DMS 273 treated with DMSO at 0.1 percent for 48 hours (cell line): ENCODE results near the gene ITFG2.

ENCODE experiments used
- DNase-seq: peaks from one replicate; lab custom pipeline; 2025; lab: John Stamatoyannopoulos, UW

ITFG2 gene

DNA sequence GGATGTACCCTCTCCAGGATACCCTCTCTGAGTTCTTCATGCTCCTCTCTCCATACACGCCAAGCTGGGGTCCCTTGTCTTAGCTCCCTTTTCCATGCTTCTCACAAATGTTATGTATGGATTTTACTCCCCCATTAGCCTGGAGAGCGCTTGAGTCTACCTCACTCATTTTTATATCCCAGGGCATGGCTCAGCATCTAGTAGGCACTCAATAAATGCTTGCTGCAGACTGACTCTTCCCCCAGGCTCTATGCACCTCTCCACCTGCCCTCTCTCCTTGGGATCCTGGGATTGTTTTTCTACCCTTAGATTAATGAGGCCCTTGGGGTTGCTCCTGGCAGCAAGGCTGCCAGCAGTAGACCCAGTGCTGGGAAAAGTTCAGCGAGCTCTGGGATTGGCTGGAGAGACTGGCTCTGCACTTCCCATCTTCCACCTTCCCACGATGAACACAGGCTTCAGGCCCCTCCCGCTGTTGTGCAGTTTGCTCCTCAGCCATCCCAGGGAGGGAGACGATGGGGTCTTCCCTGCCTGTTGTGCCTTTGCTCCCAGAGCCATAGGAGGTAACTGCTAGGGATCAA, 20.2 kb downstream of the ITFG2 start:
- no peak for DNase-seq

DNA sequence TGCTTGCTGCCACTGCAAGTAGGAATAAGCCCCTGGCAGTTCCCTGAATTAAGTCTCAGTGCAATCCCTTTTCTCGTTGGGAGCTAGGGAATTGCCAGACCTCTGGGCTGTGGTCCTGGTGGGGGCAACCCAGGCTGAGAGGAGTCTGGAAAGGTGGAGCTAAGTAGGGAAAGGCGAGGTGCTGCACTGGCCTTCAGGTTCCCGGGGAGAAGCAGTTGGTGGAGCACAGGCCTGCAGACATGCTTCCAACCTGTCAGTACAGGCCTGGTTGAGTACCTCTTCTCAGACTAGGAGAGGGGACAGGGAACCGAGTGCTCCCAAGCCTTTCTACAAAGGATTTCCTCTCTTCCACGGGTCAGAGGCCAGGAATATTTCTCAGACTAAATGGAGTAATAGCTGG, 20.9 kb downstream of the ITFG2 start:
- DNase-seq = no peak

DNA sequence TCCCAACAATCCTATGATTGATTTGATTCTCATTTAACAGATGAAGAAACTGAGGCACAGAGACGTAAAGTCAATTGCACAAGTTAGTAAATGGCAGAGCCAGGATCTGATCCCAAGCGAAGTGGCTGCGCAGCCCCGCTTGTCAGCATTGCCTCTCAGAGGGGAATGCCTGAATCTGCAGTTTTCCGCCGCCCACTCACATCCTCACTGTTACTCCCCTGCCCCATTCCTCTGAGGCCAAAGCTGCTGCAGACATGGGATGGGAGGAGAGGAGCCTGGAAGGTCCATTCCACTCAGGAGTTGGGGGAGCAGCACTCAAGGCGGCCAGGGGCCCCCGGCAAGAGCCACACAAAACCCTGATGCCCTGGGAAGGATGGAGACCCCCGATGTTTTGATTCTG, 21.3 kb downstream of the ITFG2 start:
- DNase-seq = no peak

DNA sequence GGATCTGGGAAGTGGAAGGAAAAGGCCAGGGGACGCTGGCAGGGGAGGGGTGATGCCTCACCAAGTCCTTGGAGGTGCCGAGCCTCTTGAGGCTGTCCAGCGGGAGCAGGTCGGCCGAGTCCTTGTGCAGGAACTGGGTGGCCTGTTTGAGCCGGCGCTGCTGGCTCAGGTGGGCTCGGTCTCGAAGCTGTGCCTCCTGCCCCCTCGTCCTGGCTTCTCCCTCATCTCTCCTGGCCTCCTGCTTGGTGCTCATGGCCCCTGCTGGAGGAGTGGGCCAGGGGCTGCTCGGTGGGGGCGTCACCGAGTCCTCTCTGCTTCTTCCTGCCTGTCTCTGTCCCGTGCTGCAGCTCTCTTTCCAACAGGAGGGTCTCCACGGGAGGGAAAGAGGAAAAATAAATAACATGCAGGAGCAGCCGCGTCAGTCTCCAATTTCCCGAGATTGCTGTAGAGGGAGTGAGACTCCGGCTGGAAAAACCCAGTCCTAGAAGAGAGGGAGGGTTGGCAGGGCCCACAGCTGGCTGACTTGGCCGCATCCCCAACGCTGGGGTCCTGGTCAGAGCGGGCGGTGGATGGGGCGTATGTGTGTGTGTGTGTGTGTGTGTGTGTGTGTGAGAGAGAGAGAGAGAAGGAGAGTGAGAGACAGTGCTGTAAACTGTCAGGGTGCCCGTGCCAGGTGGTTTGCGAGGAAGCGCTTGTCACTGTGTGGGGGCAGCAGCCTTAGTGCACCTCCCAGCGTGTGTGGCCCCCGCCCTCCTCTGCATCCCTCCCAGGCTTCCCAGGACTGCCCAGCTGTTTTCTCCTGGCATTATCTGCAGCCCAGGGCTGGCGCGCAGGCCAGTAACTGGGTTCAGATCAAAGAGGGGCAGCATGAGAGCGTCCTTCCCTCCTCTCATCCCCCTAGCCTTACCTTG, 22.4 kb downstream of the ITFG2 start, which contains the start of gene NRIP2:
Gene NRIP2, minus strand, starts transcription at position 455 of the 911 bp plus-strand sequence. Its CDS starts 52 bp downstream, at position 403.
- DNase-seq = no peak

DNA sequence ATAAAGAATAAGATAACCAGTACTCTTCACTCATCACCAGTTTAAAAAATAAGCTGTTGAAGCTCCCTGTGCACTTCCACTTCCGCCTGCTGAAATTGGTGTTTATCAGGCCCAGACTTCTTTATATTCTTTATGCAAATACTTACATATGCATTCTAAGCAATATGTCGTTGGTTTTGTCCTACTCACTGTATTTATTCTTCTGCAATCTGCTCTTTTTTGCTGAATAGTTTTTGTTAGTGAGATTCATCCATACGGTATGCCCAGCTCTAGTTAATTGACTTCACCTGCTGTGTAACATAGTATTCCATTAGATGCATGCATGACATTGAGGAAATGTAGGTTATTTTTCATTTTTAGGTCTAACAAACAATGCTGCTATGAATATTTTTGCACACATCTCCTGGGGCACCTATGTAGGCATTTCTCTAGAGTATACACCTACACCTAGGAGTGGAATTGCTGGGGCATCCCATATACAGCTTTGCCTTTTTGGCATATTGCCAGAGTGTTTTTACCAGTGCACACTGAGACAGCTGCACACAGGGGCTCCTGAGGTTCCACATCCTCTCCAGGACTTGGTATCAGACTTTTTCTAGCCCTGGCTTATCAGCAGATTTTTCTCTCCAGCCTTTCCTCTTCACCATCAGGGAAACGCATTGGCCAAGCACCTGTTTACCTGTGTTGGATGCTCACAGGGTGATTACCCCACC, 23.4 kb downstream of the ITFG2 start:
- no peak for DNase-seq

DNA sequence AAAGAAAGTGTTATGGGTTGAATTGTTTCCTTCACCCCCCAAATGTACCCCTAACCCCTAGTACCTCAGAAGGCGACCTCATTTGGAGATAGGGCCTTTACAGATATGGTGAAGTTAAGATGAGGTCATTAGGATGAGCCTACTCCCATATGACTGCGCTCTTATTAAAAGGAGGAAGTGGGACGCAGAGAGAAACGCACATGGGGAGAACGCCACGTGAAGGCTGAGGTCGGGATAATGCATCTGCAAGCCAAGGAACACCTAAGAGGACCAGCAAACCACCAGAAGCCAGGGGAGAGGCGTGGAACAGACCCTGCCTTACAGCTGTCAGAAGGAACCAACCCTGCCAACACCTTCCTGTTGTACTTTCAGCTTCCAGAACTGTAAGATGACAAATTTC, 24.1 kb downstream of the ITFG2 start:
- DNase-seq = no peak

DNA sequence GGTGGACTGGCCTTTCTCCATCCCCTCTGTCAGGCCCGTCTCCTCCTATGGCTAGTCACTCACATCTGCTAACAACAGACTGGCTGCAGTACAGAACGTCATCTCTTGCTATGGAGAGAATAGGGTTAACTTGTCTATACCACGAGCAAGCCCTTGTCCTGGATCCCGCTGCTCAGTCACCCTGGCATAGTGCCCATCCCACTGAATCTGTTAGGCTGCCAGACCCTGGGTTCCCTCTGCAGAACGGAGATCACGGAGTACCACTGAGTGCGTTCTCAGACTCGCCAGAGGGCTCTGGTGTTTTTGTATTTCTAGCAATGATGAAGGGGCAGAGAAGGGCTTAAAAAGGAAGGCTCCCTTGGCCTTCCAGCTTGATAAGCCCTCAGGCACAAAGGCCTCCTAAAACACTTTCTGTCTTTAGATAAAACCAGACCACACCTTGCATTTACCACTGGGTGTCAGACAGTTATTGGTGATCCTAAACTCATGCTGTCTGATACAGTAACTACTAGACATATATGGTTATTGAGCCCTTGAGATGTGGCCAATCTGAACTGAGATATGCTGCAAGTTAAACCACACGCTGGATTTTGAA, 28.7 kb downstream of the ITFG2 start:
- no peak for DNase-seq

DNA sequence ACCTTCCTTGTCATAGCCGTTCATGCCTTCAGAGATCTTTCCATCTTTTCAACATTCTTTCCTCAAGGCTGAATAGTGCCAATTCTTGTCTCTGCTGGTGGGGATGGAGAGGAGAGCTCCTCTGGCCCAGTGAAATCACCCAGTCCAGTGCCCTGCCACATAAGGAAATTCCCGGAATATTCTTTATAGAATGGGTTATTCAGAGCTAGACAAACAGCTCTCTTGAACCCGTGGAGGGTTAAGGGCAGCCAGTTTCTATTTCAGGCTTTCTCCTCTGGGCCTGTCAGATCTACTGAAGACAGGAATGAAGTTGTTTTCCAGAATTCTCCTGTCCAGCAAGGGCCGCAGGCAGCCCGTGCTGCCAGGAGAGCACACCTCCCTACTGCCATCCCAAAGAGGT, 30.5 kb downstream of the ITFG2 start:
- no peak for DNase-seq

DNA sequence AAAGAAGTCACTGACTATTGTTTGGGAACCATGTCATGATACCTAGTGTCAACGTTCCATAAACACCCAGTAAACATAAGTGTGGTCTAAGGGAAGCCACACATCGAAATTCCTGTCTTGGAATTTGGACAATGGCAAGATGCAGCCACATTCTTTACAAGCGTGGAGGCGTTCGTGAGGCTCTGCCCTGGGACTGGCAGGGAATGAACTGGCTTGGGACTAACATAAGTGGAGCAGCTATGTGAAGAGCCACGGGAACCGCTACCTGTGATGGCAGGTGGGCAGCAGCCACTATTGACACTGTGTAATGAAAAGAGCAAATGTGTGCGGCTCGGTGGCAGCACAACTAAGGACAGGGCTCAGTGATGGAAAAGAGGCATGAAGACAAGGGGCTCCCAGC, 32.3 kb downstream of the ITFG2 start:
- DNase-seq = no peak

DNA sequence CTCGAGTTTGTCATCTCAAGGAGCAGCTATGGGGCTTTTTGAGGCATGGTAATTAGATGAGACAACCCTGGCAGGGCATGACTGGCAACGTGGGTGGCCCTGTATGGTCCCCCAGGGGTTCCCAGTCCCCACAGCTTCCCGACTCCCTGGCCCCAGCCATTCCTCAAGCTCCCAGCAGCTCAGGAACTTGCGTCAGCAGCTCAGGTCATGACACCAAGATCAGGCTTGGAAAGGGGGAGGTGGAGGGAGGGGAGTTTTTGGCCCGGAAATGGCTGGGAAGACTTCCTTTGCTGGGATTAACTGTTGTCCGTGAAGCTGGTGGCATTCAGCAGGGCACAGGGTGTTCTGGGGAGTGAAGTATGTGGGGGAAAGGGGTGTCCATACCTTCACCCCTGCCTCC, 32.8 kb downstream of the ITFG2 start:
- DNase-seq = no peak

DNA sequence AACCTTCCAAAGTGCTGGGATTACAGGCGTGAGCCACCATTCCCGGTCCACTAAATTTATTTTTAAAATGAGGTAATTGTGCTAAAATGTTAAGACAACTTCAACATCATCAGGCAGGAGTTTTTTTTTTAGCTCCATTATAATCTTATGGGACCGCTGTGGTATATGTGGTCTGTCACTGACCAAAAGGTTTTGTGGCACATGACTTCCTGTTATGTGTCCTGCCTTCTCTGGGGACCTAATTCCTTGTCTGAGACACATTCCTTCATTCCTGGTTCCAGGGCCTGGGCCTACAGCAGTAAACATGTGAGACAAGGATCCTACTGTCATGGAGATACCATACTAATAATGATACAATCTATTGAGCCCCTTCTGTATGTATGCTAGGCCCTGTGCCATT, 39.5 kb downstream of the ITFG2 start:
- DNase-seq = no peak

DNA sequence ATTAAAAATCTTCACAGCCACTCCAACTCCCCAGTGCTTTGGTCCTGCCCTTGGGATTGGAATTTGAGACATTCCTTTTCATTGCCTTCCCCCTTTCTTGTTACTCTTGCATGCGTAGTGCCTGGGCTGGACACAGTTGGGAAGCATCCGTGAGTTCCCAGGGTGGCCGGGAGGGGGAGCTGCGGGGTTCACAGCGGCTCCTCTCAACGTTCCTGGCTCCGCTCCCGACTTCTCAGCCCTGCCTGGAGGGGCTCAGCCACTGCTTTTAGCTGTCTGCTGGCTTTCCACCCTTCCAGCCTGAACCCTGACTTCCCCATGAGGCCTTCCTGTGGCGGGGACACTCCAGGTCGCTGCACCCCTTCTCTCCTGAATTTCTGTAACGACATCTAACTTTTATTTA, 41.2 kb downstream of the ITFG2 start:
- peak; percentile 35 for DNase-seq

DNA sequence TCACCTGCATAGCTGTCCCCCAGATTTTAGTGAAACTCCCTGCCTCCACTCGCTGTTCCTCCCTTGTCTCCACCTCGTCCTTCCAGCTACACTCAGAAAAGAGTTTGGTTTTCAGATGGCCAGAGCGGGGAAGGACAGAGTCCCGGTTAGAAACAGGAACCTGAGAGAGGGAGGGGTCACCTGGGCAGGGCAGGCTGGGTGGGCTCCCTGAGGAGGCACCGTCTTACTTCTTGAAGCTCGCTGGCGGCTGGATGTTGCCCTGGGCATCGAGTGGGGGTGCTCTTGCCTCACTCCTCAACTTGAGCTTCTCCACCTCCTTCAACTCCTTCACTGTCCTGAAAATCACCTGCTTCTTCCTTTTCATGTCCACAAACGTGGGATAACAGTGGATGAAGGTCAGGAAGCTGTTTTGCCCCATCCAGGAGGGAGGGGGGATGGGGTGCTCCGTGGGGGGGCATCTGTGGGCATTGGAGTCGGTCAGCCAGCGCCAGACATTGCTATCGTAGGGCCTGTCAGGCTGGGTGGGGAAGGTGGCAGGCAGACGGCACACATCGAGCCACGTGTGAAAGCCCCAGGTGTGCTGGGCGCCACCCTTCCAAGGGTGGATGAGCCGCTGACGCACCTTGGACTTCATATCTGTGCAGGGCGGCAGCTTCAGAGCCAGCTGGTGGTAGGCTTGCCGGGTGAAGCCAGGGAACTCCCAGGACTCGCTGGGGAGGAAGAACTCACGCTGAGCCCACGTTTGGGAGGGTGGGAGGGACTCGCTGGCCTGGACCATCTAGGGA, 42.4 kb downstream of the ITFG2 start:
- DNase-seq = no peak

DNA sequence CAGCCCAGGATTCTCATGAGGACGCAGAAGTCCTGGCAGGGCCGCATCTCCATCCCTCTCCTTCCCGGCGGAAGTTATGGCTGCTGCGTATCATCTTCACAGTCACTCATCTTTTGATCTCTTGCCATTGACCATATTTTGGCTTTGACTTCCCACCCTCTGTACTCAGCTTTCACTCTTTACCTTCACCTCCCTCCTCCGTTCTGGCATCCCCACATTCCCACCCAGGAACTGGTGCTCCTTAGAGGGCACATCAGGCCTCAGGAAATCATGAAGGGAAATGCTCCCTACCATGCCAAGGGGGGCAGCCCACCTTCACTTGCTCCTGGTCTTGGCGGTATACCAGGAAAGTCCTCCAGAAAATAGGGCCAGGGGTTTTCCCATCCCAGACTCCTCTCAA, 43.1 kb downstream of the ITFG2 start:
- DNase-seq = no peak

DNA sequence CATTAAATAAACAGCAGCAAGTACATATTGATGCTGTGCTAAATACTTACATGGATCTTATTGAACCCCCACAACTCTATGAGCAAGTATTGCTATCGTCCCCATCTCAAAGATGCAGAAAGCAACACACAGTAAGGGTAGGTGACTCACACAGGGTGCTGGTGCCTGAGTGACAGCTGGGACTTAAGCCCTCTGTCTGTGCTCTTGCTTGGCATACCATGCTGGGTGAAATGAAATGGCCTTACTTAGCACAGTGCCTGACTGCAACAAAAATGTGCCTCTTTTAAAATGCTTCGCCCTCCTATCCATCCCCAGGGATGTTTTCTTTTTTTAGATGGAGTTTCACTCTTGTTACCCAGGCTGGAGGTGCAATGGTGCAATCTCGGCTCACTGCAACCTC, 43.6 kb downstream of the ITFG2 start:
- DNase-seq = no peak

DNA sequence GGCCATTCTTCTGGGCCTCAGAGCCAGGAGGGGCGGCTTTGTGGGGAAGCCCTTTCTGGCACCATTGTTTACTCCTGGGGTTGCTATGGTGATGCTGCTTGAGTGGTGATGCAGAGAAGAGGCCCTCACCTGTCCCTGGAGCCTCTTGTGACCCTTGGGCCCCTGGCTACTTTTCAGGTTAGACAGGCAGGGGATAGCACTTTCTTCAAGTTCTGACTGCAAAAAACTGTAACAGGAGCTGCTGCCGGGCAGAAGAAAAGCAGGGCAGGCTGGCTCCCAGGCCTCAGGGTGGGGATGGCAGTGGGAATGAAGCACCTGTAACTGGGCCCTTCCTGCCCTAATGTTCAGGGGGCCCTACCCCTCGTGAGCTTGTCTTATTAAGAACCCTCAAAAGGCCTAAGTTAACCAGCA, 44.6 kb downstream of the ITFG2 start, which contains the start of gene TEX52:
Gene TEX52, minus strand, starts transcription at position 19 of the 411 bp plus-strand sequence. Its CDS starts 13 bp downstream, at position 6.
- DNase-seq = no peak

DNA sequence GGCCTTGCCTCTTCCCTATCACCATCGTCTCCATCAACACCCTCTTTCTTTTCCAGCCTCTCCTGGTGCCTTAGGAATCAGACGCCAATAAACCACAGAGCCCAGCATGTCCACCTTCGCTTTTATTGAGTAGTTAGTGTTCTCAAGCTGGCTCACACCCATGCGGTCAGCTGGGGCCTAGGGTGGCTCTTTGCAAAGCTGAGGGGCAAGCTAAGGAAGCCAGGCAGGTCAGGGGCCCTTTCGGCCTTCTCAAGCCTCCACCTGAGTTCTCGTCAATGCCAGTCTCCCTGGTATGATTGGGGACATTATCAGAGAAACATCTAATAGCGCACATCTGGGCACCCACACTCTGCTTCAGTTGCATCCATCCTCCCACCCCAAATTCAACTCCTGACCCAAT, 45.1 kb downstream of the ITFG2 start:
- no peak for DNase-seq

DNA sequence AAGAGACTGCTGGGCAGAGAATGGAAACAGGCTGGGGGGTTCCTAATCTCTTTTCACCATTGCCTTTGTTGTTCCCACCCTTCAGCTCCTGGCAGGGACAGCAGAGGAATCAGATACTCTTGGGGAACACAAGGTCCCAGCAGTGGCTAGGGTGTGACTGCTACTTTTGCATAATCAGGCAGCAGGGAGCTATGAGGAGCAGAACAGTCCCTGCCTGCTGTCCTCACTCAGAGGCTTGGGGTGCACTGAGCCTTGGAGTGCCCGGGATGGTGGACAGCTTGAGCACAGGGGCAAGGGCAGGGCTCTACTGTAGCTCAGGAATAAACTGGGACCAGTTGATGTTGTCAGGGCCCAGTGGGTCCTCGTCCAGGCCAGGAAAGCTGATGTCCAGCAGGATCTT, 45.9 kb downstream of the ITFG2 start:
- no peak for DNase-seq

DNA sequence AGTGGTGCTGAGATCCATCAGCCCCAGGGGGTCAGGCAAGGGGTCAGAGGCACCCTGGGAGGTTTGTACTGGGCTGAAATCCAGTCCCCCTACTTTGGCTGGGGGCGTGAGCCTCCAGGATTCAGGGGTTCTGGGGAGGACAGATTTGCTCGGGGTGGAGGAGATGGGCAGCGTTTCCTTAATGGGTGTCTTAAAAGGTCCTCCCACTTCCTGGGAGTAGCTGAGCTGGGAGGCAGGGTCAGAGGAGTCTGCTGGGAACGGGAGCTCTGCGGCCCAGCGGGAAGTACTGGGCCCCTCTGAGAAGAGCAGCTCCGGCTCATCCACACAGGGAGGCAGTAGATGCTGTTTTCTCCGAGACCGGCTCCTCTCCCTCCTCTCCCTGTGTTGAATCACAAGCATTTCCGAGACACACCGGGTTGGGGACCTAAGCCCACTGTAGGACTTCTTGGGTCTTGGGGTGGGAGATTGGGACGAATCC, 46.5 kb downstream of the ITFG2 start:
- DNase-seq = no peak

DNA sequence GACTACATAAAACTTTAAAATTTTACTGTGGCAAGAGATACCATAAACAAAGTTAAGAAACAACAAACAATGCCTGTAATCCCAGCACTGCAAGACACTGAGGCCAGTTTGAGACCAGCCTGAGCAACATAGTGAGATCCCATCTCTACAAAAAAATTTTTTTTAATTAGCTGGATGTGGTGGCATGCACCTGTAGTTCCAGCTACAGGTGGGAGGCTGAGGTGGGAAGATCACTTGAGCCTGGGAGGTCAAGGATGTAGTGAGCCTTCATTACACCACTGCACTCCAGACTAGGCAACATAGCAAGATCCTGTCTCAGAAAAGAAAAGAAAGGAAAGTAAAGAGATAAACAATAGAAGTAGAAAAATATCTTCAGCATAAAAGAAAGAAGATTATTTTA, 47.7 kb downstream of the ITFG2 start:
- DNase-seq = no peak

DNA sequence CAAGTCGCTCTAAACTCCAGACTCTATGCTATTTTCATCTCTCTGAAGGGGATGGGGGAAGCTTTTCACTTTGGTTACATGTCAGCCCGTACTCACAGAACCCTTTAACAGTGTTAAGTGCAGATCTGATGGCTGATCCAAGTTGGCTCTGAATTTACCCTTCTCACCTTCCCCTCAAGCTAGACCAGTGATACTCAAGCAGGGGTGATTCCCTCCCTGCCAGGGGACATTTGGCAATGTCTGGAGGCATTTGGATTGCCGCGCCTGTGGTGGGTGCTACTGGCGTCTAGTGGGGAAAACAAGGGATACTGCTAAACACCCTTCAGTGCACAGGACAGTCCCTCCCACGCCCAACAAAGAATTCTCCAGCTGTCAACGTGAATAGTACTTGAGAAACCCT, 50.4 kb downstream of the ITFG2 start:
- no peak for DNase-seq
